HepG2 (cell line): ENCODE data around the gene OPA3.

Experiments
- HNRNPK ChIP-seq: fragments of 200-400 bp; formaldehyde crosslinking; IDR thresholded peaks from 2 replicates; pipeline ENCODE4 v1.6.1; 2018; ENCODE audit warnings: low read length, low read depth, moderate library complexity, mild to moderate bottlenecking; ENCODE audit not compliant: poor library complexity, severe bottlenecking
- MTA3 ChIP-seq: sonication (generic); formaldehyde crosslinking; IDR thresholded peaks from 2 replicates; pipeline ENCODE4 v1.4.0; 2020; ENCODE audit warnings: missing genetic modification reagents
- ZNF878 ChIP-seq: sonication (generic); formaldehyde crosslinking; IDR thresholded peaks from 2 replicates; pipeline ENCODE4 v1.8.1; 2023; ENCODE audit warnings: mild to moderate bottlenecking, missing genetic modification reagents, moderate library complexity
- TF ChIP-seq, protein P1 (sequence below): sonication (generic); formaldehyde crosslinking; IDR thresholded peaks from 2 replicates; pipeline ENCODE4 v1.5.0; 2020; ENCODE audit warnings: mild to moderate bottlenecking, missing genetic modification reagents, moderate library complexity

DNA sequence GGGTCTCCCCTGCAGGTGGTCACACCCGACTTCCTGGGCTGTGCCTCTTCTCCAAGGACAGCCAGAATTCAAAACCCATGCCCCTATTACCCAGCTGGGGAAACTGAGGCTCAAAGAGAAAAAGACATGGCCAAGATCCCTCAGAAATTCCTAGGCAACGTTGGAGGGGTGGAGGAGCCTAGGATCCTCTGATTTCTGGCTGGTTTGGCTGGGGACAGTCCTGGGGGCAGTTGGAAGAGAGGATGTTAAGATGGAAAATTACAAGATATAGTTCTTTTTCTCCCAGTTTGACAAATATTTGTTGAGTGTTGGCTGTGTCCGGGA lies 74.9 kb downstream of the OPA3 start:
- TF ChIP-seq, protein P1, sequence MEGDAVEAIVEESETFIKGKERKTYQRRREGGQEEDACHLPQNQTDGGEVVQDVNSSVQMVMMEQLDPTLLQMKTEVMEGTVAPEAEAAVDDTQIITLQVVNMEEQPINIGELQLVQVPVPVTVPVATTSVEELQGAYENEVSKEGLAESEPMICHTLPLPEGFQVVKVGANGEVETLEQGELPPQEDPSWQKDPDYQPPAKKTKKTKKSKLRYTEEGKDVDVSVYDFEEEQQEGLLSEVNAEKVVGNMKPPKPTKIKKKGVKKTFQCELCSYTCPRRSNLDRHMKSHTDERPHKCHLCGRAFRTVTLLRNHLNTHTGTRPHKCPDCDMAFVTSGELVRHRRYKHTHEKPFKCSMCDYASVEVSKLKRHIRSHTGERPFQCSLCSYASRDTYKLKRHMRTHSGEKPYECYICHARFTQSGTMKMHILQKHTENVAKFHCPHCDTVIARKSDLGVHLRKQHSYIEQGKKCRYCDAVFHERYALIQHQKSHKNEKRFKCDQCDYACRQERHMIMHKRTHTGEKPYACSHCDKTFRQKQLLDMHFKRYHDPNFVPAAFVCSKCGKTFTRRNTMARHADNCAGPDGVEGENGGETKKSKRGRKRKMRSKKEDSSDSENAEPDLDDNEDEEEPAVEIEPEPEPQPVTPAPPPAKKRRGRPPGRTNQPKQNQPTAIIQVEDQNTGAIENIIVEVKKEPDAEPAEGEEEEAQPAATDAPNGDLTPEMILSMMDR (CRISPR knock-in tag): no peak
- TF ChIP-seq MTA3 (CRISPR knock-in tag): no peak
- no peak for TF ChIP-seq HNRNPK
- no peak for TF ChIP-seq ZNF878 (CRISPR knock-in tag)
